ENCODE results near the gene DENND6B.

DENND6B gene

GRCh38 chr22:50316114-50317065, 10.4 kb downstream of the DENND6B start:
- Histone ChIP-seq H3K4me3 (ENCODE audit: insufficient read depth, low read depth, low read length, poor library complexity, severe bottlenecking) (no peak overlapping the region), H3K4me1 (ENCODE audit: control insufficient read depth, insufficient read depth, low read length, poor library complexity, severe bottlenecking) (peaks cover 17% of the 10 kb centered on the region), H3K27me3 (replicated peaks; ENCODE audit: control insufficient read depth, insufficient read depth, low read length, poor library complexity, severe bottlenecking) (no peaks in the 10 kb centered on the region), H3K36me3 (ENCODE audit: control insufficient read depth, insufficient read depth, low read length) (no peaks in the 10 kb centered on the region), H3K27ac (ENCODE audit: insufficient read depth, low read length, poor library complexity, severe bottlenecking) (no peak overlapping the region), H3K9me3 (ENCODE audit: control insufficient read depth, low read length) (no peaks in the 10 kb centered on the region)
- DNase-seq = no peak

GRCh38 chr22:50315289-50316113, 11.3 kb downstream of the DENND6B start:
- Histone ChIP-seq H3K4me1 (ENCODE audit: control insufficient read depth, insufficient read depth, low read length, poor library complexity, severe bottlenecking) (peaks cover 17% of the 10 kb centered on the region), H3K4me3 (ENCODE audit: insufficient read depth, low read depth, low read length, poor library complexity, severe bottlenecking) (no peak overlapping the region), H3K27ac (ENCODE audit: insufficient read depth, low read length, poor library complexity, severe bottlenecking) (peak overlapping the region; percentile 50), H3K27me3 (replicated peaks; ENCODE audit: control insufficient read depth, insufficient read depth, low read length, poor library complexity, severe bottlenecking) (no peaks in the 10 kb centered on the region), H3K36me3 (ENCODE audit: control insufficient read depth, insufficient read depth, low read length) (no peaks in the 10 kb centered on the region), H3K9me3 (ENCODE audit: control insufficient read depth, low read length) (no peaks in the 10 kb centered on the region)
- DNase-seq = no peak

GRCh38 chr22:50314455-50315288, 12.1 kb downstream of the DENND6B start:
- H3K4me3 ChIP-seq (ENCODE audit: insufficient read depth, low read depth, low read length, poor library complexity, severe bottlenecking) = peak overlapping the region; percentile 44
- H3K36me3 ChIP-seq (ENCODE audit: control insufficient read depth, insufficient read depth, low read length) = no peaks in the 10 kb centered on the region
- peak overlapping the region; percentile 50 for H3K27ac ChIP-seq (ENCODE audit: insufficient read depth, low read length, poor library complexity, severe bottlenecking)
- peak; percentile 16 to 38 (median 27) for DNase-seq
- peaks cover 17% of the 10 kb centered on the region for H3K4me1 ChIP-seq (ENCODE audit: control insufficient read depth, insufficient read depth, low read length, poor library complexity, severe bottlenecking)
- no peaks in the 10 kb centered on the region for H3K9me3 ChIP-seq (ENCODE audit: control insufficient read depth, low read length)
- no peaks in the 10 kb centered on the region for H3K27me3 ChIP-seq (replicated peaks; ENCODE audit: control insufficient read depth, insufficient read depth, low read length, poor library complexity, severe bottlenecking)

GRCh38 chr22:50314081-50314454, 12.7 kb downstream of the DENND6B start:
- Histone ChIP-seq H3K27ac (ENCODE audit: insufficient read depth, low read length, poor library complexity, severe bottlenecking) (peak overlapping the region; percentile 50), H3K4me3 (ENCODE audit: insufficient read depth, low read depth, low read length, poor library complexity, severe bottlenecking) (peak overlapping the region; percentile 44)
- DNase-seq = no peak

GRCh38 chr22:50313600-50313999, 13.2 kb downstream of the DENND6B start:
- Histone ChIP-seq H3K9me3 (ENCODE audit: control insufficient read depth, low read length) (no peaks in the 10 kb centered on the region), H3K36me3 (ENCODE audit: control insufficient read depth, insufficient read depth, low read length) (no peaks in the 10 kb centered on the region), H3K4me1 (ENCODE audit: control insufficient read depth, insufficient read depth, low read length, poor library complexity, severe bottlenecking) (peaks cover 17% of the 10 kb centered on the region), H3K27me3 (replicated peaks; ENCODE audit: control insufficient read depth, insufficient read depth, low read length, poor library complexity, severe bottlenecking) (no peaks in the 10 kb centered on the region), H3K27ac (ENCODE audit: insufficient read depth, low read length, poor library complexity, severe bottlenecking) (no peak overlapping the region), H3K4me3 (ENCODE audit: insufficient read depth, low read depth, low read length, poor library complexity, severe bottlenecking) (no peak overlapping the region)
- no peak for DNase-seq

More at GRCh38 chr22:50314081-50314454, 12.7 kb downstream of the DENND6B start:
- Histone ChIP-seq H3K27me3 (replicated peaks; ENCODE audit: control insufficient read depth, insufficient read depth, low read length, poor library complexity, severe bottlenecking) (no peaks in the 10 kb centered on the region), H3K9me3 (ENCODE audit: control insufficient read depth, low read length) (no peaks in the 10 kb centered on the region), H3K4me1 (ENCODE audit: control insufficient read depth, insufficient read depth, low read length, poor library complexity, severe bottlenecking) (peaks cover 17% of the 10 kb centered on the region), H3K36me3 (ENCODE audit: control insufficient read depth, insufficient read depth, low read length) (no peaks in the 10 kb centered on the region)

- H3K4me3 ChIP-seq (ENCODE audit: insufficient read depth, low read depth, low read length, poor library complexity, severe bottlenecking) = no peak overlapping the region
- H3K4me1 ChIP-seq (ENCODE audit: control insufficient read depth, insufficient read depth, low read length, poor library complexity, severe bottlenecking) = peaks cover 17% of the 10 kb centered on the region
- no peaks in the 10 kb centered on the region for H3K27me3 ChIP-seq (replicated peaks; ENCODE audit: control insufficient read depth, insufficient read depth, low read length, poor library complexity, severe bottlenecking)
- no peak overlapping the region for H3K27ac ChIP-seq (ENCODE audit: insufficient read depth, low read length, poor library complexity, severe bottlenecking)
- no peak for DNase-seq
- H3K36me3 ChIP-seq (ENCODE audit: control insufficient read depth, insufficient read depth, low read length) = no peaks in the 10 kb centered on the region
- no peaks in the 10 kb centered on the region for H3K9me3 ChIP-seq (ENCODE audit: control insufficient read depth, low read length)
These were observed 13.8 kb downstream of the DENND6B start for GRCh38 chr22:50313021-50313420.

- H3K4me1 ChIP-seq (ENCODE audit: control insufficient read depth, insufficient read depth, low read length, poor library complexity, severe bottlenecking) = peaks cover 17% of the 10 kb centered on the region
These were observed 14.4 kb downstream of the DENND6B start for GRCh38 chr22:50312371-50312770.

GRCh38 chr22:50311606-50312351, 15.0 kb downstream of the DENND6B start:
- no peak for DNase-seq
- Histone ChIP-seq H3K27me3 (replicated peaks; ENCODE audit: control insufficient read depth, insufficient read depth, low read length, poor library complexity, severe bottlenecking) (peaks cover 2% of the 10 kb centered on the region), H3K27ac (ENCODE audit: insufficient read depth, low read length, poor library complexity, severe bottlenecking) (no peak overlapping the region), H3K4me1 (ENCODE audit: control insufficient read depth, insufficient read depth, low read length, poor library complexity, severe bottlenecking) (peaks cover 21% of the 10 kb centered on the region), H3K4me3 (ENCODE audit: insufficient read depth, low read depth, low read length, poor library complexity, severe bottlenecking) (no peak overlapping the region), H3K9me3 (ENCODE audit: control insufficient read depth, low read length) (no peaks in the 10 kb centered on the region), H3K36me3 (ENCODE audit: control insufficient read depth, insufficient read depth, low read length) (no peaks in the 10 kb centered on the region)

More at GRCh38 chr22:50312371-50312770, 14.4 kb downstream of the DENND6B start:
- Histone ChIP-seq H3K9me3 (ENCODE audit: control insufficient read depth, low read length) (no peaks in the 10 kb centered on the region), H3K27ac (ENCODE audit: insufficient read depth, low read length, poor library complexity, severe bottlenecking) (no peak overlapping the region), H3K4me3 (ENCODE audit: insufficient read depth, low read depth, low read length, poor library complexity, severe bottlenecking) (no peak overlapping the region), H3K27me3 (replicated peaks; ENCODE audit: control insufficient read depth, insufficient read depth, low read length, poor library complexity, severe bottlenecking) (no peaks in the 10 kb centered on the region), H3K36me3 (ENCODE audit: control insufficient read depth, insufficient read depth, low read length) (no peaks in the 10 kb centered on the region)
- DNase-seq = no peak

- H3K9me3 ChIP-seq (ENCODE audit: control insufficient read depth, low read length) = no peaks in the 10 kb centered on the region
- peaks cover 5% of the 10 kb centered on the region for H3K27me3 ChIP-seq (replicated peaks; ENCODE audit: control insufficient read depth, insufficient read depth, low read length, poor library complexity, severe bottlenecking)
- no peak for DNase-seq
- no peaks in the 10 kb centered on the region for H3K36me3 ChIP-seq (ENCODE audit: control insufficient read depth, insufficient read depth, low read length)
- H3K4me3 ChIP-seq (ENCODE audit: insufficient read depth, low read depth, low read length, poor library complexity, severe bottlenecking) = no peak overlapping the region
- H3K27ac ChIP-seq (ENCODE audit: insufficient read depth, low read length, poor library complexity, severe bottlenecking) = no peak overlapping the region
- H3K4me1 ChIP-seq (ENCODE audit: control insufficient read depth, insufficient read depth, low read length, poor library complexity, severe bottlenecking) = peaks cover 28% of the 10 kb centered on the region
These were observed 15.8 kb downstream of the DENND6B start for GRCh38 chr22:50310949-50311444.

All from effector memory CD4-positive, alpha-beta T cell (primary cell).